NCI-H748 (cell line): ENCODE results near the gene BLCAP.
A peak's percentile ranks its signal among the peaks of the same experiment; 100 is the strongest.

ENCODE experiments used
- DNase-seq: peaks from one replicate; lab custom pipeline; 2025; ENCODE audit not compliant: unreplicated experiment; lab: John Stamatoyannopoulos, UW

BLCAP gene

DNA sequence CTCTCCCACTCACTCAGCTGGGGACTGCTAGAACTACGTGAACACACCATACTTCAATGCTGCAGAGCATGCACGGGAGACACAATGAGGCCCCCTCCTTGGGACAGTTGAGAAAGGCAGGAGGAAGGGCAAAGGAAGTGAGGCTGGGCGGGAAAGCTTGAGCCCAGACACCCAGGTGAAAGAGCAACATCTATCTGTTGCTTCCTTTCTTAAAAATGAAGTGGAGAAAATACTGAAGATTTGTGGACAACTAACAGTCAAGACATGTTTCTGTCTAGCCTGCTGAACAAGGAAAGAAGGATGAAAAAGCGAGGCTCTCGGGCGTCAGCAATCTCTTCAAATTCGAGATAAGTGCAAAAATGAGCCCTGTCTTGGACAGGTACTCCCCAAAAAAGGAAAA, 9.6 kb downstream of the BLCAP start:
- DNase-seq = no peak

DNA sequence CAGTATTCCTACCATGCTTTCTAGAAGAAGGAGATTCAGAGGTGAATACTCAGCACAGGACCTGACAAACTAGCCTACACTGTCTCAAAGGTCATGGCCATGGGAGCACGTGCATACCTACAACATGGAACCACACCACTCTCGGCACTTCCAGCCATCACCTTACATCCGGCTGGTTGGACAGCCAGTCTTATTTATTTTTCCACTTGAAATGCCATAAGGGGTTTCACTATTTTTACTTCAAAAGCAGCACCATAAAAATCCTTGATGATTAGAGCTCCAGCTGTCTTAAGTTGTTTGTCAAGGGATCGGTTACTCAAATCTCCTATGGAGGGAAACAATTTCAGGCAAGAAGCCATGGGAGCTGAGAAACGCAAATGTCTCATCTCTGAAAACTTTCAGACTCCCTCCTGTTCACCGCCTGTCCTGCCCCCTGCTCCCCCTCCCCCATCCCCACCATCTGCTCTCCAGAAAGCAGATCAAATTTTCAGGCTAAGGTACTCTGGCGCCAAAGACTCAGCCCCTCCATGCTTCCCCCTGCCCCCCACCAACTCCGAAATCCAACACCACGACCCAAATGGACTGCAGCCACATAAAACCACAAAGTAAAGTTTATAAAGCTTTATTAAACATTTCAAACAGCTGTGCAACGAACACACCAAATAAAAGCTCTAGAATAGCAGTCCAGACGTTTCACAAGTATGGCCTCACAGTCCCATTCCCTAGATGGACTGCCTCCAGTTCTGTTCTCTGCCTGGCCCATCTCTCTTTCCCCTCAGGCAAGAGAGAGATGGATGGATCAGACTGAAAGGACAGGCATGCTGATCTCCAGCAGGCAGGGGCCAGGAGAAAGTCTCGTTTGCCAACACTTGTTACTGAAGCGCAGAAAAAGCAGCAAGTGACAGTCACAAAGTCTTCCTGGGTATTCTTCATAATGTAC, 10.6 kb downstream of the BLCAP start:
- DNase-seq = no peak

DNA sequence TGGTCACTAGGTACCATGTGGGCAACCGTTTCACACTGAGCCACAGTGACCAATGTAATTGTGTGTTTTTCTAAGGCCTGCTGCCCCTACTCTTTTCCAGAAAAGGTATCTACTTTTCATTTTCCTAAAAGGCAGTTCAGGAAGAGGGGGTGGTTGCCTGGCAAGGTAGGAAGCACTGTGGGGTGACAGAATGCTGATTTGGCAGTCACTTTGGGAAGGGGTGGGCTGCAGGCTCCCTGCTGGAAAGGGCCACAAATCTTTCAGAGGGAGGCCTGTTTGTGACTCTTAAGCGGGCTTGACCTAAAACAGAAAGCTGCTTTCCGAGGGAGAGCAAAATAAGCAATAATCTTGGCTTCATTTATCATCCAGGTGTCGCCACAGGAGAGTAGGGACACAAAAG, 11.8 kb downstream of the BLCAP start:
- no peak for DNase-seq

DNA sequence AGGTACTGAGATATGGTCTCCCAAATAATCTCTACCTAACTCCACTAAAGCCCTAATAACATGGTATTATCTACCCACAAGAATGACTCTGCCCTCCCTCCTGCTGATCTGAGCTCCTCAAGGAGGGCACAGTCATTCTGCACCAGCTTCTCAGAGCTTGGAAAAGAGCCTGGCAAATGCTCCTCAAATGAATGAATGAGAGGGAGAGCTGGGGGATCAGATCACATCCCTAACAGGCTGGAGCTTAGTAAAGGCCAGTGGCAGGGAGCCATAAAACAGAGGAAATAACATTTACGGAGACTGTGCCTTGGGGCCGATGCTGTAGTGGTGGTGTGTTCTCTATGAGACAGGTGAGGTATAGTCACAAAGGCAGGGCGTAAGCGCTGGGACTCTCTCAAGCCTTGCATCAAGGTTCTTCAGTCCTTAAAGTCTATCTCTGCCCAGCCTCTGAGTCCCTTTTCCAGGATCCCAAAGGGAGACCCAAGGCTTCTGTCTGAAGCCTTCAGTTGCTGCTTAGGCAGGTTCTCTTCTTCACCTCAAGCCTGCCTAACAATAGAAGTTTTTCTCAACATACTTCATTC, 13.8 kb downstream of the BLCAP start:
- no peak for DNase-seq

DNA sequence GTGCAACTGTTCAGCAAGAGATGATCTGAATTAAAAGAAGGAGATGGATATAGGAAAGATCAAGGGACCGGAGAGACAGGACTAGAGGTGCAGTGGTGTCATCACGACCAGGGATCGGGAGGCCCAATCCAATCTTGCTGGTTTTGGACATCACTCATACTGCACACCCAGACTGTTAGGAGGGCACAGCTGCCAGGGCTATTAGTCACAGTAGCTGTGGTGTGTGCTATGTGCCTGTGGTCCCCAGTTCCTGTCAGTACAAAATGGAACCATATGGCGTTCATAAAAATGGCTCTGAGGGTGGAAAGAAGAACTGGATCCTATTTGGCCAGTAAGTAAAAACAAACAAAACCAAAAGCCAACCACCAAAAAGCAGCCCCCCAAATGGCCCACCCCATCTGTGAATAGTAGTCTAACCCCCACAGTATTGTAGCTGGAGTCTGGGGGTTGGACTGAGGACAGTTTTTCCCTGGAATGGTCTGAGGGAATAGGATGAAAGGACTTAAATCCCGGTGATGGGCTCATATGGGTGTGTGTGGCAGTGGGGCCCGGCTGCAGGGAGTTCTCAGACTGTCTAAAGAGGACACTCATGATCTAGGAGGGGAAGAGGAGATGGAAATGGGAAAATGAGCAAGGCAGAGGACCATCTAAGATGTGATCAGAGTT, 15.9 kb downstream of the BLCAP start:
- DNase-seq = no peak

DNA sequence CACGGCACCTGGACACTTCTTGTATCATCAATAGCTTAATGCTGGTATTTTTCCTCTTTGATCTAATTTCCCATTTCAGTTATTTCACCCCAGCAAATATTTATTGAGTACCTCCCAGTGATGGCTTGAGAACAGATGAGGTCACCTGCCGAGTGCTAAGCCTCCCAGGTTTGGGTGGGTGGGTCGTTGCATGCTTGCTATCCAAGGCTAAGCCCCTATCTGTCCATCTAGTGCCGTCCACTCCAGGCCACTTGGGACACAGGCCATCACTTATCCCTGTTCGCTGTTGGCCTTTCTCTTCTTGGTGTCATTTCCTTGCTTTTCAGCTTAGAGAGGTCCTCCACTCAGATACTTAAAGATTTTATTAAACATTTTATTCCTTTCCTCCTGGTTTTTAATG, 17.4 kb downstream of the BLCAP start:
- no peak for DNase-seq

DNA sequence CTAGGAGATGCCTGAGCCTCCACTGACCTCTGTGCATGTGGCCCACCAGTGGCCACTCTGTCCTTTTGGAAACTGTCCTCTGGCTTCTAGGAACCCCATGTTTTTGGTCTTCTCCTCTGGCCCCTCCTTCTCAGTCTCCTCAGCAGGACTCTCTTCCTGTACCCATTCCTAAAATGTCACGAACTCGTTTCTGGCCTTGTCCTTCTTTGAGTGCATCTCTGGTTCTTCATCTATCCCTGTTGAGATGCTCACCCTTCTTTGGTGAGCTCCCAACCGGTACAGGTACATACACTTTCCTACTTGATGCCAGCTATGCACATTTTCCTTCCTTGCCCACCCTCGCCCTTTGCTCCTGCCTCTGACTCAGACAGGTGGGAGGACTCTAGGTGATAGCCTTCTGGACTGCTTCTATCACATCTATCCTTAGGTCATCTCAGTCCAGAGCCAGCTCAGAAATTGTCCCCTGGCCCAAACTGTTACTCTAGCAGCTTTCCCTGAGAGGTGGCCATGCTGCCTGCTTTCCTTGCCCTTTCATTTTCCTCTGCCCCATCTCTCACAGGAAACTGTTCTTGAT, 21.4 kb downstream of the BLCAP start:
- no peak for DNase-seq

DNA sequence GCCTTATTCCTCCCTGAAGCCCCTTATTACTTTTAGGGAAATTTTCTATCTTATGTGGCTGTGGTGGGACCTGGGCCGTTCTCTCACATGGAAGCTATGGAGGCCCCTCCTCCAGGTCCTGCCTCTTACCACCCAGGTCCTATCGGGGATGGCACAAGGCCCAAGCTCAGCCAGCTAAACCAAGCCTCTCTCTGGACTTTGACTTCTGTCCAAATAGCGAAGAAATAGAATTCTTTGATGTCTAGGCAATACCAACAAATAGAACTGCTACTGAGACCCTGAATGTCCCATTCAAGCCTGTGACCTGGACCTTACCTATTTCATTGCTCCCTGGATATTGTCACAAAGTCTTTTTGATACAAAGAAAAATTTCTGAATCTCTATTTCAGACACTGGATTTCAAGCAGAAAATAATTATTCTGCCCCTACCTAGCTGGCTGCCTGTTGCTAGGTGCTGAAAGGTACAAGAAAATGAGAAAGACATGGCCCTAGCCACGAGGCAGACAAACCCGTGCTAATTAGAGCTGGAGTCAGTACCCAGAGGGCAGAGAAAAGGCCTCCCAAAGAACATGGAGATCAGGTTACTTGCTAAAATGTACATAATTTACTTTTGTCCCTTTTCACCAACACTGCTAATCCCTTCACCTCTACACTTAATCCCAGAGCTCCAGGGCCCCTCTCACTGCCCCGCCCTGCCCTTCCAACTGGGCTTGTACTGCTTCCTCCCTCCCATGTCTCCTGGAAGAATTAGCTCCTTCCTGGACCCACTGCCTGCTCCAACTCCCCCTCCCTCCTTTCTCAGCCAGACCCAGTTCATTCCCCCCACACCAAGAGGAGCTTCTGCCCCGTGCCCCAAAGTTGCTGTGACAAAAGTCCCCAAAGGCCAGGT, 22.2 kb downstream of the BLCAP start:
- DNase-seq = peak; percentile 34

DNA sequence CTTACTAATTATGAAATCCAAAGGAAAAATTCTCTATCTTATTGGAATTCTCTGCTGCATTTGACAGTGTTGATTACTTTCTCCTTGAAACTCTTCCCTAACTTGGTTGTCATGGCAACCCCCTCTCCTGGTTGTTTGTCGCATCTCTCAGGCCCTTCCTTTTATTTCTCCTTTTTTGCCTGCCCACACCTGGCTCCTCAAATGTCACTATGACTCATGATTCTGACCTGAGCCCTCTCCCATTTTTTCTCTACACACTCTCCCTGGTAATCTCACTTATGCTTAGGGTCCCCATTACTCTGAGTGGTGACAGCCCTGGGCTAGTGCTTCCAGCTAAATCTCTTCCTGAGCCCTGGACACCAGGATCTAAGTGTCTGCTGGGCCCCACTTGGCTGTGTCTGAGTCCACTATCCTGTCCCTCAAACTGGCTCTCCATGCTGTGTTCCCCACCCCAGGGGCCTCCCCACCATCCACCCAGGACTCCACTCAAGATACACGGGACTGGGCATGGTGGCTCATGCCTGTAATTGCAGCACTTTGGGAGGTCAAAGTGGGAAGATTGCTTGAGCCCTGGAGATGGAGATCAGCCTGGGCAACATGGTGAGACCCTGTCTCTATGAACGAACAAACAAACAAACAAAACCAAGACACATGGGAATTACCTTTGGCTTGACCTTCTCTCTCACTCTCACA, 23.1 kb downstream of the BLCAP start:
- DNase-seq = no peak

DNA sequence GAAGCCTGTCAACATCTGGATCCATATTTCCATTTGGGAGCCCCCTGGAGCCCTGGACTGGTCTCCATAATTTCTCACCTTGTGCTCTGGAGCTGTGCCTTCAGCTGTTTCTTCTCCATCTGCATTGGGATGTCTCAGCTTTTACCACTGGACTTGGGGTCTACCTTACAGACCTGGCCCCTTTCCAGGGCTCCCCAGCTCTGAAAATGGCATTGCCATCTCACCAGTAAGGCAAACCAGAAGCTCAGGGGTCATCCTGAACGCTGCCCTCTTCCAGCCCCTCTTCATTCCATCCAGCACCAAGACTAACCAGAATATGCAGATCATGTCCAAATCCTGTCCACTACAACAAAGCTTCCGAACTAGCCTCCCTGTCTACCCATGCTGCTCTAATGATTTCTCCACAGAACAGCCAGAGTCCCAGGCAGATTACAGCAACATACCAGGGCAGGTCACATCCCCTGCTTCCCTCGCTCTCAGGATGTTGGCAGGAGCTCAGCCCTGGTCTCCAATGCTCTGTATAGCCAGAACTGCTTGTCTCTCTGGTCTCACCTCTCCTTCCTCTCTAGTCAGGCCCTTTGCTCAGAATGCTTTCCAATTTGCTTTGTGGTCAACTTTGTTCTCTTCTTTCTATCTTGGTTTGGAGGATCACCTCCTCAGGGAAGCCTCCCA, 24.3 kb downstream of the BLCAP start:
- no peak for DNase-seq

DNA sequence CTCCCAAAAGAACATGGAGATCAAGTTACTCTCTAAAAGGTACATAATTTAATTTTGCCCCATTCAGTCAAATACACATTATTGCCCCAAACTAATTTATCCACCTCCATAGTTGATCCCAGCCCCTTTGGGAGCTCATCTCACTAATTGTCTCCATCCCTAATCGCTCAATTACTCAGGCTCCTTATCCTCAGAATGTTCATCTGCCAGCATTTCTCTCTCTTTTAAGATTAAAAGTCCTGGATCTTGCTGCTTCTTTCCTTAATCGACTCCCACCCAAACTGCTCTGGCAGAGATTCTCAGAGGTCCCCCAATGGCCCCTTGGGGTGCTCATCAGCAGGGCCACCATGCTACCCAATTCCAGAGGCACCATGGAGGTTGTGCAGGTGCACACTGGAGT, 25.0 kb downstream of the BLCAP start:
- DNase-seq = peak; percentile 26

DNA sequence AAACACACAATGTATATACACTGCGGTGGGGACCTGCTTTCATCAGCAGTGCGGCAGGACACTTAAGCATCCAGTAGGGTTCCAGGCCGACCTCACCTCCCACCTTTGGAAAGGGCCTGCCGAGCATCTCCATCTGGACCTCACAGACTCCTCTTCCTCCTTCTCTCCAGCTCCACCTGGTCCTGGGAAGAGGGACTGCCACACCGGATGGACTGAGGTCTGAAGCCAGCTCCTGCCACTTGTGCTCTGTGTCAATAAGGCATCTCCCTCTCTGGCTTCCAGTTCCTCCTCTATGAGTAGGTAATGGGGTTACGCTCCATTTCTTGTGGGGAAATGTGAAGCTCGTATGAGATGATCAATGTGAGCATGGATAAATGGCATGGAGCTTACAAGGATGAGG, 25.7 kb downstream of the BLCAP start:
- peak; percentile 69 for DNase-seq

DNA sequence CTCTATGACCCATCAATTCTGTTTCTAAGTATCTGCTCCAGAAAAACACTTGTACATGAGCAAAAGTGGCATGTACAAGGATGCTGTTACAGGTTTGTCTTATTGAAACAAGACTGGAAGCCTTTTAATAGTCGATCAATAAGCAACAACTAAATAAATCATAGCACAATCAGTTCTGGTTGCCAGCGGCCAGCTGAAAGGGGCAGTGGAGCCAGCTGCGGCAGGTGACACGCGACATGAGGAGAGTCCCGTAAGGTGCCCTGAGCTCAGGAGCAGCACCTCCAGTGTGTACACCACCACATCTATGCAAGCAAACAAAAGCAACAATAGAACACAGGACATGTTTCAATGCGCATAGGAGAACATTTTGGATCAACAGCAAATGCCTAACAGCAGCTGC, 27.4 kb downstream of the BLCAP start:
- peak; percentile 94 for DNase-seq

DNA sequence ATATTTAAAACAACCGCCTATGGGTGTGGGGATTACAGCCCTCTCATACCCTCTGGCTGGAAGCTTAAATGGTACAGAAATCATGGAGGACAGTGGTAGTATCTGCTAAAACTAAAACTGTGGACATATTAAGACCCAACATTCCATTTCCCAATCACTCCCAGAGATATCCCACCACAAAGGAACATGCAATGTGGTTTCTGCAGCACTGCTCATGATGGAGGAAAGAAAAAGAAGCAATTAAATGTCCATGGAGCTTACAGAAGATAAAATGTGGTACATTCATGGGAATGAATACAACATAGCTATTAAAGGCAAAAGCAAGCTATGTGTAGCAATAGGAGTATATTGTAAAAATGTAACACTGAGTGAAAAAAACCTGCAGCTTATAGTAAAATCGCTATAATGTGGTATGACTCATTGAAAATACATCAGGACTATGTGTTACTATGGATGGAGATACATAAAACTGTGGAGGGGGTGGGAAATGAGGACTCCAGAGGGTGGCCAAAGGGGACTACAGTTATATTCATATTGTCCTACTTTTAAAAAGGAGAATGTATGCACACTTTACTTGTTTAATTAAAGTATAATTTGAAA, 29.5 kb downstream of the BLCAP start:
- no peak for DNase-seq

DNA sequence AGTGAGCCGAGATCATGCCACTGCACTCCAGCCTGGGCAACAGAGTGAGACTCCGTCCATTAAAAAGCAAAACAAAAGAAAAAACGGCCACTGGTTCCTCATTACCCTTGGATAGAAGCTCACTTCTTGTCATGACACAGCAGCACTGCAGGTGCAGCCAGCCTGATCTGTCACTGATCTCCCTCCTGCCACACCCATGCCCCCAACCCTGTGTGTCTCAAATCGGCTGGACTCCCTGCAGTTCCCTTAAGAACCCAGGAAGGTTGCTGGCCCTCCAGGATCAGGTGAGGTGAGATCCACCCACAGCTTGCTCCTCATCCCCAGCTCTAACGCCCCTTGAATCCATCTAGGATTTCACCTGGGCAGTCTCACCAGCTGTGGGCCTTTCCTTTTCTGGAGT, 32.9 kb downstream of the BLCAP start:
- peak; percentile 49 for DNase-seq

DNA sequence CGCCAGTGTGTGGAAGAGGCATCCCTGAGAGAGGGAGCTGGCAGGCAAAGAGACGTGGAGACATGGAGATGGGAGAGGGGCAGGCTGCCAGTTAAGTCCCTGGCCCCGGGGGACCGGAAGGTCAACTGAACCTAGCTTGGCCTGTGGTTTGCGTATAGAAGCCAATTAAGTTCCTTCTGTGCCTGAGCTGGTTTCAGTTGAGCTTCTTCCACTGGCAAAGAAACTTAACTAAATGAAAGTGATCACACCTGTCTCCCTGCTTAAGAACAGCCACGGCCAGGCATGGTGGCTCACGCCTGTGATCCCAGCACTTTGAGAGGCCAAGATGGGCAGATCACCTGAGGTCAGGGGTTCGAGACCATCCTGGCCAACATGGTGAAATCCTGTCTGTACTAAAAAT, 33.4 kb downstream of the BLCAP start:
- DNase-seq = no peak

DNA sequence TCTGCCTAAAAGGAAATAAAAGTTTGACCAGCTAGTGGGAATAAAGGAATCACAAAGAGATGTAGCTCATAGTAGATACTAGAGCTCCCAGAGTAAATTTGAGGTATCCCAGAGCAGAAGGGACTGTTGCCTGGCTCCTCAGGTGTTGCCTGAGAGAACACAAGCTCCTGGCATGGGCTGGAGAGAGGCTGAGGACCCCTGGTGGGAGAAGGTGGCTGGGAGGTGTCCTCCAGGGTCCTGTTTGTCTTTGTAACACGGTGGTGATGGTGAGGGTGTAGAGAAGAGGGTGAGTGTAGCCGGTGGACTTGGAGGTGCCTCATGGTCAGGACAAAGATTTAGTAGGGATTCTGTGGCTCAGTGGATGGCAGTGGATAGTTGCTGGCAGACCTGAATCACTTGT, 34.7 kb downstream of the BLCAP start:
- DNase-seq = no peak

DNA sequence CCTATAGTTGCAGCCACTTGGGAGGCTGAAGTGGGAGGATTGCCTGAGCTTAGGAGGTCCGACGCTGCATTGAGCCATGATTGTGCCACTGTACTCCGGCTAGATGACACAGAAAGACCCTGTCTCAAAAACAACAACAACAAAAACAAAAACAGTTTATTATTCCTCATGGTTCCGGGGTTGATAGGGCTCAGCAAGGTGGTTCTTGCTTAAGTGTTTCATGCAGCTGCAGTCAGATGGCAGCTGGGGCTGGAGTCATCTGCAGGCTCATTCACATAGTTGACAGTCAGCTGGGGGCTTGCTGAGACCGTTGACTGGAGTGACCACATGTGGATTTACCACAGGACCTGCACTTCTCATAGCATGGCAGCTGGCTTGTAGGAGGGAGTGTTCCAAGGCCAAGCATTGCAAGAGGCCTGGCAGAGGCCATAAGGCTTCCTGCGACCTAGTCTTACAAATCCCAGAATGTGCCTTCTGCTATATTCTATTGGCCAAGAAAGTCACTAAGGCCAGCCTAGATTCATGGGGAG, 35.5 kb downstream of the BLCAP start:
- no peak for DNase-seq
